Activated naive CD4-positive, alpha-beta T cell treated with anti-CD3 and anti-CD28 coated beads, Interleukin-2, amount 10 ng/mL, durations not matched to agents 7 days and 5 days (primary cell): Measurements from ENCODE around the gene KCNJ6.

Experiments
- CTCF ChIA-PET: fragments of 350-600 bp; sonication (Branson Sonifier 250); formaldehyde crosslinking; loops from one replicate; lab custom pipeline; 2021; ENCODE audit warnings: antibody characterized with exemption; lab: Charles Lee
- DNase-seq: peaks from one replicate; pipeline ENCODE4 v3.0.0-alpha.2; 2020
- H3K27ac Mint-ChIP-seq: one replicate; pipeline ENCODE4 v1.8.0; 2021; ENCODE audit warnings: mild to moderate bottlenecking, moderate library complexity, mixed read lengths
- H3K27me3 Mint-ChIP-seq: one replicate; pipeline ENCODE4 v1.8.0; 2021; ENCODE audit warnings: mild to moderate bottlenecking, mixed read lengths
- H3K36me3 Mint-ChIP-seq: one replicate; pipeline ENCODE4 v1.8.0; 2021; ENCODE audit warnings: mixed read lengths
- H3K4me1 Mint-ChIP-seq: one replicate; pipeline ENCODE4 v1.8.0; 2021; ENCODE audit warnings: mixed read lengths
- H3K4me3 Mint-ChIP-seq: one replicate; pipeline ENCODE4 v1.8.0; 2021; ENCODE audit warnings: mild to moderate bottlenecking, moderate library complexity, mixed read lengths
- H3K9me3 Mint-ChIP-seq: one replicate; pipeline ENCODE4 v1.8.0; 2021; ENCODE audit warnings: mixed read lengths

Gene KCNJ6

GRCh38 chr21:37865156-37865555, 51.1 kb downstream of the KCNJ6 start:
- no peak for DNase-seq
- peaks cover 3% of the 10 kb centered on the region for H3K27me3 Mint-ChIP-seq
- H3K27ac Mint-ChIP-seq = no peak overlapping the region
- CTCF ChIA-PET = no interaction called here
- no peaks in the 10 kb centered on the region for H3K9me3 Mint-ChIP-seq
- no peaks in the 10 kb centered on the region for H3K36me3 Mint-ChIP-seq
- H3K4me3 Mint-ChIP-seq = no peak overlapping the region
- no peaks in the 10 kb centered on the region for H3K4me1 Mint-ChIP-seq

- Mint-ChIP-seq H3K27ac (no peak overlapping the region), H3K4me3 (no peak overlapping the region), H3K27me3 (no peaks in the 10 kb centered on the region), H3K9me3 (no peaks in the 10 kb centered on the region), H3K4me1 (no peaks in the 10 kb centered on the region), H3K36me3 (no peaks in the 10 kb centered on the region)
- CTCF ChIA-PET = interaction anchor here (0.6 to 1.0 kb wide), 2 partner anchors 357 to 486 kb away, joined by 3 to 4 read pairs; no protein-coding TSS in a partner anchor
- DNase-seq = no peak
These were observed 52.4 kb downstream of the KCNJ6 start for GRCh38 chr21:37863842-37864241.

DNA sequence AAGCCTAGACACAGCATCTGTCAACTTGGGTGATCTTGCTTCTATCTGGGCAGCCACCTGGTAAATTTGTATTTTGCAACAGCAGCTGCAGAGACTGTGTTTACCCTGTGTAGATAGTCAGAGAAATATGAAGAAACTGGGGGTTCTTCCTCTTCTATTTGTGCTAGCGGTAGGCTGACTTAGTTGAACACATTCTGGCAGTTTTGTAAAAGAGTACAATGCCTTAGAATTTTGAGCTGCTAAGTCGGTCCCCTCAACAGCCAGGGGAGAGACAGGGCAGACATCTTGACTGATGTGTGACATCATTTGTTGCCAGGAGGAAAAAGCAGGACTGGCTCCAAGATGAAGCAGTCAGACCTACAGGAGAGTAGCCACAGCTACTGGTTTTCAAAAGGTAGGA, 53.7 kb downstream of the KCNJ6 start:
- no peaks in the 10 kb centered on the region for H3K27me3 Mint-ChIP-seq
- DNase-seq = no peak
- H3K36me3 Mint-ChIP-seq = no peaks in the 10 kb centered on the region
- H3K9me3 Mint-ChIP-seq = no peaks in the 10 kb centered on the region
- no peak overlapping the region for H3K27ac Mint-ChIP-seq
- CTCF ChIA-PET = no interaction called here
- no peaks in the 10 kb centered on the region for H3K4me1 Mint-ChIP-seq
- H3K4me3 Mint-ChIP-seq = no peak overlapping the region

DNA sequence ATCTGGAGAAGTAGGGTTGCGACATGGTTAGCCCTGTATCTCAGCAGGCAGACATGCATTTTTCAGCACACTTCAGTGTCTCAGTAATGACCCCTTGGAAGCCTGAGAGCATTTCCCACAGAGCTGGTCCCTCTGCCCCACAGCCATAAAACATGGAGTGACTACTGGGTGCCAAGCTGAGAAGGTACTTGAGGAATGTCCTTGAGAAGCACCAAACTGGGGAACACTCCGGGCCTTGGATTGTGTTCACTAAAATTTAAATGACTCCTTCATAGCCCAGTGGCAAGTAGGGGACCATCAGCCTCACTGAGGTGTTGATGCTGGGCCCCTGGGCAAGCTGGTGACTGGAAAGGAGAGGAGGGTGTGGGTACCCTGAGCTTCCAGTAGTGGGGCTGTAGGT, 54.7 kb downstream of the KCNJ6 start:
- Mint-ChIP-seq H3K36me3 (no peaks in the 10 kb centered on the region), H3K9me3 (no peaks in the 10 kb centered on the region), H3K27me3 (no peaks in the 10 kb centered on the region), H3K4me3 (no peak overlapping the region), H3K4me1 (no peaks in the 10 kb centered on the region), H3K27ac (no peak overlapping the region)
- CTCF ChIA-PET = no interaction called here
- DNase-seq = no peak

DNA sequence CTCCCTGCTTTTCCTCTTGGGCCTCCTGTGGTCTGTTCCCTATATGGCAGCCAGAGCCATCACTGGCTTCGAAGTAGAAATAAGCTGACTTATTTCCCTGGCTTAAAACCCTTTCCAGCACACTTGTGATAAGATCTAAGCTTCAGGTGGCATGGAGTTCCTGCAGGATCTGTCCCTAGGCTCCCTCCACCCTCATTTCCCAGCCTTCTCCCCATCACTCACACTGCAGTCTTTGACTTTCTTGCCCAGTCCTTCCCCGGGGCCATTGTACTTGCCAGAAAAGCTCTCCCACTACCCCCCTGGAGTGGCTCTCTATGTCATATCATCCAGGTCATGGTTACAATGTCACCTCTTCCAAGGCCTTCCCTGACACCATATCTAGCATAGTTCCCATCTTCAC, 55.8 kb downstream of the KCNJ6 start:
- Mint-ChIP-seq H3K4me3 (no peak overlapping the region), H3K27me3 (no peaks in the 10 kb centered on the region), H3K4me1 (no peaks in the 10 kb centered on the region), H3K27ac (no peak overlapping the region), H3K36me3 (no peaks in the 10 kb centered on the region), H3K9me3 (no peaks in the 10 kb centered on the region)
- no peak for DNase-seq
- CTCF ChIA-PET = no interaction called here

GRCh38 chr21:37855647-37856625, 60.3 kb downstream of the KCNJ6 start:
- H3K36me3 Mint-ChIP-seq = no peaks in the 10 kb centered on the region
- no peak for DNase-seq
- no peak overlapping the region for H3K4me3 Mint-ChIP-seq
- CTCF ChIA-PET = interaction anchor here (0.6 kb wide), 1 partner anchor 875 kb away, joined by 3 read pairs; no protein-coding TSS in a partner anchor
- no peaks in the 10 kb centered on the region for H3K27me3 Mint-ChIP-seq
- no peaks in the 10 kb centered on the region for H3K9me3 Mint-ChIP-seq
- no peak overlapping the region for H3K27ac Mint-ChIP-seq
- no peaks in the 10 kb centered on the region for H3K4me1 Mint-ChIP-seq

DNA sequence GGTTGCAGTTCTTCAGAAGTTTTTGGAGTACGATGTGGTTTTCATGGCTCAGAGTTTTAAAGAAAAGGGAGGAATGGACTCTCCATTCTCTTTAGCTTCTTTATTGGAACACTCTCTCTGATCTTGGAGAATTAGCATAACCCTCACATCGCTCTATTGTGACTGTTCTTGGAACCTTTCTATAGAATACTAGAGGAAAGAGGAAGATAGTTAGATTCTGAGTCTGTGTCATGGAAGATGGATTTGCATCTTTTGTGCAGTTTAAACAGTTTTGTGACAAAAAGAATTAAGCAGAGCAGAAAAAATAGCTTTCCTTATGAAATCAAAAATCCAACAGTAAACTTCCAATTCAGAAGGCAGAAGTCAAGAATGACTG, 61.0 kb downstream of the KCNJ6 start:
- no peak for DNase-seq
- Mint-ChIP-seq H3K36me3 (no peaks in the 10 kb centered on the region), H3K4me3 (no peak overlapping the region), H3K27me3 (no peaks in the 10 kb centered on the region), H3K9me3 (no peaks in the 10 kb centered on the region), H3K27ac (no peak overlapping the region), H3K4me1 (no peaks in the 10 kb centered on the region)
- CTCF ChIA-PET = no interaction called here

- Mint-ChIP-seq H3K4me1 (no peaks in the 10 kb centered on the region), H3K4me3 (no peak overlapping the region), H3K27ac (no peak overlapping the region), H3K27me3 (peaks cover 5% of the 10 kb centered on the region), H3K9me3 (no peaks in the 10 kb centered on the region), H3K36me3 (no peaks in the 10 kb centered on the region)
- CTCF ChIA-PET = no interaction called here
- DNase-seq = no peak
These were observed 66.7 kb downstream of the KCNJ6 start for GRCh38 chr21:37849506-37850102.

DNA sequence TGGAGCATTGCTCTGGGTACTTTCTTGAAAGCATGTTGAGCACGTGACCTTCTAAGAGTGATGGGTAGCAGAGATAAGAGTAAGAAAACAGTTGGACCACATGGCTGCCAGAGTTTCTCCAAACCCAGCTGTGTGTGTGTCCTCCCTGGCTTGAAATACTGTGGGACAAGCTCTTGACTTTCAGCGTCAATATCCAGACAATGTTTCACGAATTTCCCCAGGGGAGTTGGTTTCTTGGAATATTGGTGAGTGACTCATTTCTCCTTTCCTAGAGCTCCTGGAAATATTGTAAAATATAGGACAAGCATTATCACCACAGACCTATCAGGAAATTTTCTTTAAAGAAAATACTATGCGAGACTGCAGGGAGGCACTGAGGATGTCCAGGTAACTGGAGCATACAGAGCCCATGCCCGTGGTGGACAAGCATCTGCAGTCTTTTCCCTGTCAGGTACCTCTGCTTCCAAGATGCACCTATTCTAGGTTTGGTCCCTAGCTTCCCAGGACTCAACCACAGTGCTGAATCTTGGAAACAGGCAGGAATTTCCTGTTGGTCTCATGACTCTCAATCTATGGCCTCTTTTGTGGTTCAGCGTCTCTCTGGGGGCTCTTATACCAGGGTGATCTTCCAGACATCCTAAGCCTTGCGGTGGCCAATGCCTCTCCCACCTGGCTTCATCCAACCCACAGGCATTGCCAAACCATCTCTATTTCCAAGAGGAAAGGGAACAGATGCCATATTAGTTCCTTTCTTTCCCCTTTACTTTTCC, 67.4 kb downstream of the KCNJ6 start:
- CTCF ChIA-PET = interaction anchor here (0.6 kb wide), 1 partner anchor 612 kb away, joined by 3 read pairs; no protein-coding TSS in a partner anchor
- H3K4me3 Mint-ChIP-seq = no peak overlapping the region
- H3K27ac Mint-ChIP-seq = no peak overlapping the region
- peaks cover 5% of the 10 kb centered on the region for H3K27me3 Mint-ChIP-seq
- no peaks in the 10 kb centered on the region for H3K36me3 Mint-ChIP-seq
- H3K9me3 Mint-ChIP-seq = no peaks in the 10 kb centered on the region
- no peak for DNase-seq
- no peaks in the 10 kb centered on the region for H3K4me1 Mint-ChIP-seq

GRCh38 chr21:37845535-37845934, 70.7 kb downstream of the KCNJ6 start:
- Mint-ChIP-seq H3K4me3 (no peak overlapping the region), H3K27me3 (peaks cover 5% of the 10 kb centered on the region), H3K9me3 (no peaks in the 10 kb centered on the region), H3K27ac (no peak overlapping the region), H3K36me3 (no peaks in the 10 kb centered on the region), H3K4me1 (no peaks in the 10 kb centered on the region)
- CTCF ChIA-PET = no interaction called here
- no peak for DNase-seq

- H3K27ac Mint-ChIP-seq = no peak overlapping the region
- peaks cover 5% of the 10 kb centered on the region for H3K27me3 Mint-ChIP-seq
- no peak for DNase-seq
- no peaks in the 10 kb centered on the region for H3K36me3 Mint-ChIP-seq
- H3K4me1 Mint-ChIP-seq = no peaks in the 10 kb centered on the region
- H3K9me3 Mint-ChIP-seq = no peaks in the 10 kb centered on the region
- CTCF ChIA-PET = no interaction called here
- no peak overlapping the region for H3K4me3 Mint-ChIP-seq
These were observed 73.1 kb downstream of the KCNJ6 start for GRCh38 chr21:37843191-37843590.

DNA sequence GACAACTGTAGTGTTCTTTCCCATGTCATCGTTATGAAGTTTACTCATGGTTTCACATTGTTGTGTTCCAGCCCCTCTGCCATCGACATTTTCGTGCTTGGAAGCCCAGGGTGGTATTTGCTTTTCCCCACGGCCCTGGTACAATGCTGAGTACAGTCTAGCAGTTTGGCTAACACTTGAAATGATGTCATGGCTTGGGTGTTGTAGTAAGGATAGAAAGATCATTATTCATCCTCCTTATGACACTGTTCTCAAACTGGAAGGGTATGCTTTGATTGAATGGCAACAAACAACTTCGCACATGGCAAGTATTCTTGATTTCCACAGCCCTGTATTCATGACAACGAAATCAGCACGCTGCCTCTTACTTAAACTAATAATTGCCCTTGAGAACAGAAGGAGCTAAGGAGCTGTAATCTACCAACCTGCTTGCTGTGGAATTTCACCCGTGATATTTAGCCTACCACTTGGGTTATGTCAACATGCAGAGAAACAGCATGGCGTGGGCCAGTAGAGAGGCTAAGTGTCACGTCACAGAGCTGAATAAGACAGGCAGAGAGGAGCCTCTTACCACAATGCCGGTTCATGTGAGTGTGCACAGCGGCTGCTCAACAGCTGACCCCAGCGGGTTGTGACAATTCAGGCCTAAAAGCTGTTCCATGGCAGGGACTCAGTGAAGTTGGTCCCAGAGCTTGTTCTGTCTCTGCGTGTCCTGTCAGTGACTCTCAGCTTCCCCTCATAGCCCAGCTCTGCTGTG, 73.9 kb downstream of the KCNJ6 start:
- CTCF ChIA-PET = no interaction called here

GRCh38 chr21:37837381-37837780, 78.9 kb downstream of the KCNJ6 start:
- Mint-ChIP-seq H3K9me3 (no peaks in the 10 kb centered on the region), H3K27me3 (no peaks in the 10 kb centered on the region), H3K36me3 (no peaks in the 10 kb centered on the region), H3K4me3 (no peak overlapping the region), H3K27ac (no peak overlapping the region), H3K4me1 (no peaks in the 10 kb centered on the region)
- DNase-seq = no peak
- CTCF ChIA-PET = no interaction called here

More for the DNA sequence above, 73.9 kb downstream of the KCNJ6 start:
- H3K36me3 Mint-ChIP-seq = no peaks in the 10 kb centered on the region
- H3K9me3 Mint-ChIP-seq = no peaks in the 10 kb centered on the region
- H3K27me3 Mint-ChIP-seq = no peaks in the 10 kb centered on the region
- H3K27ac Mint-ChIP-seq = no peak overlapping the region
- DNase-seq = no peak
- no peak overlapping the region for H3K4me3 Mint-ChIP-seq
- H3K4me1 Mint-ChIP-seq = no peaks in the 10 kb centered on the region

DNA sequence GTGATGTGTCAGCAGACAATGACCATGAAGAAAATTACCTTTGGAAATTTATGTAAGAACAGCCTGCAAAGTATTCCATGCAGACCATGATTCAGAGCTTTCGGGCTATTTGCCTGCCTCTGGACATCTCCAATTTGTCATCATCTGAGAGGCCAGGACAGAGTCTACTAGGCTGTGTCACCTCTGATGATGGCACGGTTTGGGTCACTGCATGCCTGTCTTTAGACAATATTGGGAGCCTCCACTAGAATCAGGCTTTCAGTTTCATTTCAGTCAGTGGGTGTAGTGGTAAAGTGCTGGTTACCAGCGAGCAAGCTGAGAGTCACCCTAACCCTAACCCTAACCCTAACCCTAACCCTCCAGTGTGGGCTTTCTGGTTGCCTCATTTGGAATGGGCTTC, 80.8 kb downstream of the KCNJ6 start:
- H3K27me3 Mint-ChIP-seq = no peaks in the 10 kb centered on the region
- no peaks in the 10 kb centered on the region for H3K36me3 Mint-ChIP-seq
- no peak overlapping the region for H3K27ac Mint-ChIP-seq
- no peak overlapping the region for H3K4me3 Mint-ChIP-seq
- no peaks in the 10 kb centered on the region for H3K9me3 Mint-ChIP-seq
- no peaks in the 10 kb centered on the region for H3K4me1 Mint-ChIP-seq
- no peak for DNase-seq
- CTCF ChIA-PET = no interaction called here
